Keratinocyte (primary cell): Measurements from ENCODE around the gene OR7A5. TPM values are rescaled to one million over a fixed set of nuclear protein-coding genes. Genes with fewer than 3 reads are reported as not detected.

ENCODE experiments used
- DNase-seq: peaks from one replicate; pipeline ENCODE4 v3.0.0-alpha.2; 2011; ENCODE audit warnings: low read depth, missing footprints, low spot score
- FAIRE-seq: peaks from 2 replicates; lab custom pipeline; 2011; peaks lifted over from hg19 to GRCh38; lab: Jason Lieb, UNC
- H2AFZ ChIP-seq: 2 replicates; pipeline ENCODE4 v1.6.0; 2012; ENCODE audit warnings: low read length, control low read depth, inconsistent platforms; ENCODE audit not compliant: control insufficient read depth
- H3K27ac ChIP-seq: 2 replicates; pipeline ENCODE4 v1.5.1; 2011; ENCODE audit warnings: low read length; ENCODE audit not compliant: control insufficient read depth, insufficient read depth
- H3K27me3 ChIP-seq: 3 replicates; pipeline ENCODE4 v1.6.0; 2011; ENCODE audit warnings: low read length; ENCODE audit not compliant: control insufficient read depth, insufficient read depth; ENCODE audit errors: extremely low read depth
- H3K36me3 ChIP-seq, 2 experiments: 2 replicates in 1 of 2; 3 replicates in 1 of 2; pipeline ENCODE4 v1.5.1; 2011; ENCODE audit warnings: low read length in 2 of 2, mild to moderate bottlenecking in 1 of 2; ENCODE audit not compliant: control insufficient read depth in 2 of 2, insufficient read depth in 2 of 2; ENCODE audit errors: extremely low read depth in 1 of 2
- H3K4me1 ChIP-seq: 3 replicates; pipeline ENCODE4 v1.5.1; 2011; ENCODE audit warnings: low read length; ENCODE audit not compliant: control insufficient read depth, insufficient read depth; ENCODE audit errors: extremely low read depth
- H3K4me2 ChIP-seq: 3 replicates; pipeline ENCODE4 v1.6.0; 2011; ENCODE audit warnings: low read depth, low read length; ENCODE audit not compliant: control insufficient read depth, insufficient read depth; ENCODE audit errors: extremely low read depth
- H3K4me3 ChIP-seq, 3 experiments: fragments of 200-600 bp in 1 of 3; sonication (generic) in 1 of 3; 2 replicates in 2 of 3; 3 replicates in 1 of 3; pipeline ENCODE4 v1.5.1; 2011 to 2016; ENCODE audit warnings: low read length in 3 of 3, mild to moderate bottlenecking in 3 of 3, control low read depth in 2 of 3, inconsistent platforms in 1 of 3, low read depth in 1 of 3, mixed read lengths in 1 of 3, mixed run types in 1 of 3, moderate library complexity in 1 of 3; ENCODE audit not compliant: control insufficient read depth in 2 of 3, insufficient read depth in 2 of 3; ENCODE audit errors: extremely low read depth in 1 of 3
- H3K79me2 ChIP-seq: 2 replicates; pipeline ENCODE4 v1.6.0; 2012; ENCODE audit warnings: low read length; ENCODE audit not compliant: control insufficient read depth, insufficient read depth
- H3K9ac ChIP-seq: 3 replicates; pipeline ENCODE4 v1.6.0; 2011; ENCODE audit warnings: low read length; ENCODE audit not compliant: control insufficient read depth, insufficient read depth; ENCODE audit errors: extremely low read depth
- H3K9me1 ChIP-seq: 3 replicates; pipeline ENCODE4 v1.6.0; 2011; ENCODE audit warnings: low read length; ENCODE audit not compliant: control insufficient read depth, insufficient read depth; ENCODE audit errors: extremely low read depth
- H3K9me3 ChIP-seq: 2 replicates; pipeline ENCODE4 v1.5.1; 2012; ENCODE audit warnings: low read depth, low read length; ENCODE audit not compliant: control insufficient read depth
- H4K20me1 ChIP-seq: 3 replicates; pipeline ENCODE4 v1.6.0; 2011; ENCODE audit warnings: low read length; ENCODE audit not compliant: control insufficient read depth, insufficient read depth; ENCODE audit errors: extremely low read depth
- EZH2 ChIP-seq: IDR thresholded peaks from one replicate; pipeline ENCODE4 v1.6.1; 2012; ENCODE audit warnings: inconsistent platforms, mild to moderate bottlenecking, low read length, moderate library complexity
- dilution Hi-C: fragments of 300-500 bp; cut with MboI; formaldehyde crosslinking; loops from one replicate; pipeline ENCODE4 v1.7.0; 2020; ENCODE audit warnings: low sequenced_read_pairs; ENCODE audit not compliant: extremely low pct_ligation_motif_present
- polyA plus RNA-seq, 5 experiments: library from polyadenylated mRNA; depleted of rRNA in 3 of 5; stranded (reverse) in 3 of 5; stranded (forward) in 1 of 5; unstranded in 1 of 5; fragments of >200 nt; gene quantifications; 1 replicate in 1 of 5; 2 replicates in 3 of 5; 3 replicates in 1 of 5; pipeline versions ENCODE4 v1.2.1 to v1.2.3, GENCODE V29; 2011 to 2012; ENCODE audit warnings: missing spikeins in 2 of 5, low read depth in 1 of 5, low replicate concordance in 1 of 5
- TF ChIP-seq, protein P1 (sequence below), 3 experiments: IDR thresholded peaks in 1 of 3; conservative IDR thresholded peaks in 1 of 3; optimal IDR thresholded peaks in 1 of 3; 2 replicates in 2 of 3; 3 replicates in 1 of 3; pipeline versions ENCODE3 to v1.5.1; 2011; ENCODE audit warnings: low read length in 3 of 3, mild to moderate bottlenecking in 3 of 3, moderate library complexity in 2 of 3, control low read depth in 1 of 3, inconsistent platforms in 1 of 3; ENCODE audit not compliant: insufficient read depth in 2 of 3; ENCODE audit errors: extremely low read depth in 1 of 3

OR7A5 gene
- polyA plus RNA-seq, 1 donor (not counting 4 experiments of a cell fraction or from before 2014, with no cell fraction given) = 0.01 TPM

DNA sequence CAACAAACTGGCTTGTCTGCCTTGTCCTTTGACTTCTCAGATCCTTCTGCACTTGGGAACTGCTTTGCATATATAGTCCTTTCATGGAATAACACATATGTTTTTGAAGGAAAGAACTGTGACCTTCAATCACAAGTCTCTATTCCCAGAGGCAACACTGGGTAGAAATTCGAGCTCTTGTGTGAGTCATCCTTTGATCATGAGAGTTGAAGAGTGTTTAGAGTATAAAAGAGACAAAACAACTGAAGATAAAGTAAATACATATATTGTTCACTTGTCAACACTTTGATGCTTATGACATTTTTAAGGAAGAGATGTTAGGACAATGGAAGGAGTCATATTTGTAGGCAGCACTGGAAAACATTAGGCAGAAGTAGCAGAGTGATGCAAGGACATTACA lies 5.2 kb upstream of the OR7A5 start:
- Histone ChIP-seq H3K4me2 (no peak overlapping the region), H3K9me1 (no peaks in the 10 kb centered on the region), H3K27ac (no peak overlapping the region), H3K27me3 (no peaks in the 10 kb centered on the region), H3K9ac (no peak overlapping the region), H3K79me2 (no peaks in the 10 kb centered on the region), H4K20me1 (no peaks in the 10 kb centered on the region), H2AFZ (no peak overlapping the region), H3K9me3 (no peaks in the 10 kb centered on the region), H3K4me1 (no peaks in the 10 kb centered on the region), H3K36me3 (no peaks in the 10 kb centered on the region), H3K4me3 (no peak overlapping the region)
- FAIRE-seq (no peak), DNase-seq (no peak)
- no peak for TF ChIP-seq EZH2
- TF ChIP-seq, protein P1, sequence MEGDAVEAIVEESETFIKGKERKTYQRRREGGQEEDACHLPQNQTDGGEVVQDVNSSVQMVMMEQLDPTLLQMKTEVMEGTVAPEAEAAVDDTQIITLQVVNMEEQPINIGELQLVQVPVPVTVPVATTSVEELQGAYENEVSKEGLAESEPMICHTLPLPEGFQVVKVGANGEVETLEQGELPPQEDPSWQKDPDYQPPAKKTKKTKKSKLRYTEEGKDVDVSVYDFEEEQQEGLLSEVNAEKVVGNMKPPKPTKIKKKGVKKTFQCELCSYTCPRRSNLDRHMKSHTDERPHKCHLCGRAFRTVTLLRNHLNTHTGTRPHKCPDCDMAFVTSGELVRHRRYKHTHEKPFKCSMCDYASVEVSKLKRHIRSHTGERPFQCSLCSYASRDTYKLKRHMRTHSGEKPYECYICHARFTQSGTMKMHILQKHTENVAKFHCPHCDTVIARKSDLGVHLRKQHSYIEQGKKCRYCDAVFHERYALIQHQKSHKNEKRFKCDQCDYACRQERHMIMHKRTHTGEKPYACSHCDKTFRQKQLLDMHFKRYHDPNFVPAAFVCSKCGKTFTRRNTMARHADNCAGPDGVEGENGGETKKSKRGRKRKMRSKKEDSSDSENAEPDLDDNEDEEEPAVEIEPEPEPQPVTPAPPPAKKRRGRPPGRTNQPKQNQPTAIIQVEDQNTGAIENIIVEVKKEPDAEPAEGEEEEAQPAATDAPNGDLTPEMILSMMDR (optimal IDR thresholded peaks at IDR 0.05 in 1 of 3, IDR thresholded peaks at IDR 0.05 in 1 of 3, conservative IDR thresholded peaks at IDR 0.05 in 1 of 3; ENCODE audit: extremely low read depth in 1 of 3, insufficient read depth in 2 of 3, low read length in 3 of 3) = no peak
- dilution Hi-C loops = no loop called here

- Histone ChIP-seq H3K9me1 (no peaks in the 10 kb centered on the region), H3K4me1 (no peaks in the 10 kb centered on the region), H3K4me2 (no peak overlapping the region), H3K4me3 (no peak overlapping the region), H3K27ac (no peak overlapping the region), H3K9me3 (no peaks in the 10 kb centered on the region), H4K20me1 (no peaks in the 10 kb centered on the region), H3K9ac (no peak overlapping the region), H3K79me2 (no peaks in the 10 kb centered on the region), H3K36me3 (no peaks in the 10 kb centered on the region), H2AFZ (no peak overlapping the region), H3K27me3 (no peaks in the 10 kb centered on the region)
- DNase-seq = no peak
- dilution Hi-C loops = no loop called here
- TF ChIP-seq, protein P1 (optimal IDR thresholded peaks at IDR 0.05 in 1 of 3, IDR thresholded peaks at IDR 0.05 in 1 of 3, conservative IDR thresholded peaks at IDR 0.05 in 1 of 3; ENCODE audit: extremely low read depth in 1 of 3, insufficient read depth in 2 of 3, low read length in 3 of 3) = no peak
- no peak for TF ChIP-seq EZH2
- no peak for FAIRE-seq
Observed at GRCh38 chr19:14837391-14837790, 2.4 kb upstream of the OR7A5 start.
